ENCODE data around the gene IFT88.

The IFT88 gene

DNA sequence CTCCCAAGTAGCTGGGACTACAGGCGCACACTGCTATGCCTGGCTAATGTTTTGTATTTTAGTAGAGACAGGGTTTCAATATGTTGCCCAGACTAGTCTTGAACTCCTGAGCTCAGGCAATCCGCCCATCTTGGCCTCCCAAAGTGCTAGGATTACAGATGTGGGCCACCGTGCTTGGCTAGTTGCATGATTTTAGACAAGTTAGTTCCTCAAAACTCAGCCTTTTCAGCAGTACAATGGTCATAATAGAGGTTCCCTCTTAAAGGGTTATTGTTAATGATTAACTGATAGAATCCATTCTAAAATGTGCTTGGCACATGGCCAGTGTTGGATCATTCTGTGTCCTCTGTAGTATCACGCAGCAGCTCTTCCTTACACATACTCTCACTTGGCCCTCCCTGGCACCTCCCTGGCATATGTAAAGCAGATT lies 19.5 kb upstream of the IFT88 start:
- peaks cover 10% of the 10 kb centered on the region for H3K4me1 Mint-ChIP-seq (ENCODE audit: low read depth)
- H3K4me3 Mint-ChIP-seq: no peak overlapping the region
- no peaks in the 10 kb centered on the region for H3K27me3 Mint-ChIP-seq
- H3K36me3 Mint-ChIP-seq: no peaks in the 10 kb centered on the region
- H3K27ac Mint-ChIP-seq: no peak overlapping the region
- H3K9me3 Mint-ChIP-seq (ENCODE audit: low read depth): no peaks in the 10 kb centered on the region

GRCh38 chr13:20550799-20551198 lies 16.2 kb upstream of the IFT88 start:
- Mint-ChIP-seq H3K36me3 (no peaks in the 10 kb centered on the region), H3K27ac (no peak overlapping the region), H3K4me1 (ENCODE audit: low read depth) (peaks cover 10% of the 10 kb centered on the region)

DNA sequence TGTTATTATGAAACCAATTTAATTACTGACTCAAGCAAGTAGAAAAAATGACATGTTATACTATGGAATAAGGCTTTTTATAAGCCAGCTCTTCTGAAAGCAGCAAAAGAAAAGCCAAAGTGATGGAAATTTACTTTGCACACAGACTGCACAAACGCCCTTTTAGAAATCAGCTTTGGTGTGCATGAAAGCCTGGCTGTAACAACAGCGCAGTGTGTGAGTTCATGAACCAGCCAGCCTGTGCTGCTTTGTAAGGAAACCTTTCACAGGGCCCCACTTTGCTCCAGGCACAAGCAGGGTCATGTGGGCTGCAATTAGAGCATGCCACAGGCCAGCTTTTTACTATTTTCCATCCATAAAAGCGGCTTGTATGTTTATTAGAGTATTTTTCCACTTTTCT lies 13.6 kb upstream of the IFT88 start:
- Mint-ChIP-seq H3K27ac (no peak overlapping the region), H3K27me3 (no peaks in the 10 kb centered on the region), H3K4me3 (no peak overlapping the region), H3K9me3 (ENCODE audit: low read depth) (no peaks in the 10 kb centered on the region), H3K36me3 (no peaks in the 10 kb centered on the region), H3K4me1 (ENCODE audit: low read depth) (no peaks in the 10 kb centered on the region)

More at GRCh38 chr13:20550799-20551198, 16.2 kb upstream of the IFT88 start:
- Mint-ChIP-seq H3K27me3 (no peaks in the 10 kb centered on the region), H3K4me3 (no peak overlapping the region), H3K9me3 (ENCODE audit: low read depth) (no peaks in the 10 kb centered on the region)

DNA sequence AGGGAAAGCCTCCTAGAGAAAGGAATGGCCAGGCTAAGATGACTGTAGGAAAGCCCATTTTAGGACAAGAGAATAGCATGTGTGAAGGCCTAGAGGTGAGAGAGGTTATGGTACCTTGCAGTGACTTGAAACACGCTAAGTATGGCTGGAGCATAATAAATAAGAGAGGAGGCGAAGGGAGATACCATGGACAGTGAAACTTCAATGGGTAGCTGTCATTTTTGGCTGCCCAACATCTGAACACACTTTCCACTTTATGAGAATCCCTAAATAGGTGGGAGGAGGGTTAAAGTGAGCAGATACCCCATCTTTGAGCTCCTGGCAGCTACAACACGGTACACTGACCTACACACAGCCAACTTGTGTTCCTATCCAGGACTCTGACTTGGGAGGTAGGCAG lies 8.0 kb upstream of the IFT88 start:
- no peak overlapping the region for H3K27ac Mint-ChIP-seq
- H3K36me3 Mint-ChIP-seq: no peaks in the 10 kb centered on the region

DNA sequence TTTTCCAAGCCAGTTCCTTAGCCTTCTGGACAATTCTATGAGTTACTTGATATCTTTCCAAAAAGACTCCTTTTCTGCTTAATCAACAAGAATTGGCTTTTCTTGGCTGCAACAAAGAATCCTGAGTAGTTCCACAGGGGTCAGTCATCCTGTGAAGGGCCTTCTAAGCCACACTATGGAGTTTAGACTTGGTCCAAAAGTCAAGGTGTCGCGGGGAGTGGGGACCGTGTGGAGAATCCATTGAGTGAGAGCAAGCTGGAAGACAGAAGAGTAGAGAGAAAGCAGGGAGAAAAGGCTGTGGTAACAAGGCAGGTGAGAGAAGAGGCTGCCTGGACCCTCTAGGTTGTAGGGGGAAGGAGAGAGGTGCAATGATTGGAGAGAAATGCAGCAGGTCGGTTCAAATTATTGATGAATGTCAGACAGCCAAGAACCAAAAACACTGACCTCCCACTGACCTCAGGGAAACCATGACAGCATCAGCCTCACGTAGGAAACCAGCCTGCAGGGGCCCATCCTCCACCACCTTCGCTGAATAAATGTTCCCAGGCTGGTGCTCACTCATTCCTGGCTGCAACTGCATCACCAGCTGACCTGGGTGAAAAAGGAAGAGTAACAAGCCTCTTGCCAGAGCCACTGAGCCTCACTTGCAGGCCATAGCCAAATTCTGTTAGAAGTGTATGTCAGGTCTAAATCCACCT lies 7.1 kb upstream of the IFT88 start:
- Mint-ChIP-seq H3K27ac (no peak overlapping the region), H3K36me3 (no peaks in the 10 kb centered on the region), H3K9me3 (ENCODE audit: low read depth) (no peaks in the 10 kb centered on the region), H3K4me1 (ENCODE audit: low read depth) (no peaks in the 10 kb centered on the region), H3K4me3 (no peak overlapping the region), H3K27me3 (no peaks in the 10 kb centered on the region)

More for the DNA sequence above, 8.0 kb upstream of the IFT88 start:
- Mint-ChIP-seq H3K9me3 (ENCODE audit: low read depth) (no peaks in the 10 kb centered on the region), H3K27me3 (no peaks in the 10 kb centered on the region), H3K4me3 (no peak overlapping the region), H3K4me1 (ENCODE audit: low read depth) (no peaks in the 10 kb centered on the region)

- H3K27me3 Mint-ChIP-seq: no peaks in the 10 kb centered on the region
Measured at GRCh38 chr13:20561741-20562140, 5.2 kb upstream of the IFT88 start.

GRCh38 chr13:20565115-20565736 lies 1.7 kb upstream of the IFT88 start:
- peaks cover 15% of the 10 kb centered on the region for H3K4me1 Mint-ChIP-seq (ENCODE audit: low read depth)
- peak overlapping the region; percentile 30 for H3K27ac Mint-ChIP-seq
- no peaks in the 10 kb centered on the region for H3K27me3 Mint-ChIP-seq
- H3K4me3 Mint-ChIP-seq: peak overlapping the region; percentile 44
- peaks cover 3% of the 10 kb centered on the region for H3K36me3 Mint-ChIP-seq
- H3K9me3 Mint-ChIP-seq (ENCODE audit: low read depth): peaks cover 3% of the 10 kb centered on the region

More at GRCh38 chr13:20561741-20562140, 5.2 kb upstream of the IFT88 start:
- H3K36me3 Mint-ChIP-seq: peaks cover 3% of the 10 kb centered on the region
- H3K27ac Mint-ChIP-seq: no peak overlapping the region
- H3K9me3 Mint-ChIP-seq (ENCODE audit: low read depth): peaks cover 3% of the 10 kb centered on the region
- H3K4me1 Mint-ChIP-seq (ENCODE audit: low read depth): peaks cover 7% of the 10 kb centered on the region
- no peak overlapping the region for H3K4me3 Mint-ChIP-seq

DNA sequence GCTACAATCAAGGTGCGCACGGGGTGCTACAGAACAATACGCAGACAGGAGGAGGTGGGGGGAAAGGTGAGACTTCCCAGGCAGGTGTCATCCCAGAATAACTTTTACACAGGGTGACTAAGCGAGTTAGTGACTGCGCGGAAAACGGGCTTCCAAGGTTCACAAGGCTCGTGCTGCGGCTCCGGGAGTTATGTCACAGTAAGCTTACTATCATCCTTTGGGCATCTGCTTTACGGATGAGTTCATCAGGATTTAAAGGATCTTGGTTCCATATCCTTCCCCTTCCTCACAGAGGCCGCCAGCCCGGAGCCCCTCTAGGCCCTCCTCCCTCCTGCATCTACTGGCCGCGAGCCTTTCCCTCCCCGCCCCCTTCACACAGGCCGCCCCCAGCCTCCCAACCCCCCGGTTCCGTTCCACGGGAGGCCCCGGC lies 474 bp upstream of the IFT88 start:
- H3K4me1 Mint-ChIP-seq (ENCODE audit: low read depth): peaks cover 15% of the 10 kb centered on the region
- no peaks in the 10 kb centered on the region for H3K27me3 Mint-ChIP-seq
- peak overlapping the region; percentile 90 for H3K4me3 Mint-ChIP-seq
- peak overlapping the region; percentile 80 for H3K27ac Mint-ChIP-seq
- H3K9me3 Mint-ChIP-seq (ENCODE audit: low read depth): peaks cover 3% of the 10 kb centered on the region
- peaks cover 5% of the 10 kb centered on the region for H3K36me3 Mint-ChIP-seq

DNA sequence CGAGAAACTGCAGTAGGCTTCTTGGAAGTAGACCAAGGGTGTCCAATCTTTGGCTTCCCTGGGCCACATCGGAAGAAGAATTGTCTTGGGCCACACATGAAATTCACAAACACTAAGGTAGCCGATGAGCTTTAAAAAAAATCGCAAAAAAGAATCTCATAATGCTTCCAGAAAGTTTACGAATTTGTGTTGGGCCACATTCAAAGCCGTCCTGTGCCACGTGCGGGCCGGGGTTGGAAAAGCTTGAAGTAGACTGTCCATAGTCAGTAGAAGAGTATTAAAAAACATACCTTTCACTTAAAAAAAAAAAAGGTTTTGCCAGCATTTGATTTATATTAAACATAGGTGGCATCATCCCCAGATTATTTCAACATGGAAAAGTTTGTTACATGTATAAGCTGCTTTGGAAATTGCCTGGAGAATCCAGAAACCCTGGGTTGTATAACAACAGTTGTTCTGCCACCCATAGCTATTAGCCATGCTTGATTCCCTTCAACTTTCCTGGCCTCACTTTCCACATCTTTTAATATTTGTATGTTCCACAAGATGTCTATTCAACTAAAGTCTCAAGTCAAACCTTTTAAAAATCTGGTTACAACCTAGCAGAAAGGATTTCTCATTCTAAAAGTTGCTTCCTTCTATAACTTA lies 1.0 kb downstream of the IFT88 start:
- Mint-ChIP-seq H3K4me3 (peak overlapping the region; percentile 90), H3K4me1 (ENCODE audit: low read depth) (peaks cover 17% of the 10 kb centered on the region), H3K27me3 (no peaks in the 10 kb centered on the region), H3K36me3 (peaks cover 8% of the 10 kb centered on the region), H3K9me3 (ENCODE audit: low read depth) (peaks cover 3% of the 10 kb centered on the region), H3K27ac (peak overlapping the region; percentile 86)

DNA sequence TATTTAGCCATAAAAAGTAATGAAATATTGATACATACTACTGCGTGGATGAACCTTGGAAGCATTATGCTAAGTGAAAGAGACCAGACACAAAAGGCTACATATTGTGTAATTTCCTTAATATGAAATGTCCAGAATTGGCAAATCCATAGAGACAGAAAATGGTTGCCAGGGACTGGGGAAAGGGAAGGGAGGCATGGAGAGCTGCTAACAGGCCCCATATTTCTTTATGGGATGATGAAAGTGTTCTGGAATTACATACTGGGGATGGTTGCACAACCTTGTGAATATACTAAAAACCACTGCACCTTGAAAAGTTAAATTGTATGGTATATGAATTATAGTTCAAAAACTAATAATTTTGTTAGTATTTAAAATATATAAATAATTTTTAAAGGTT lies 3.6 kb downstream of the IFT88 start:
- Mint-ChIP-seq H3K4me1 (ENCODE audit: low read depth) (peaks cover 13% of the 10 kb centered on the region), H3K4me3 (no peak overlapping the region), H3K27me3 (no peaks in the 10 kb centered on the region), H3K27ac (no peak overlapping the region), H3K9me3 (ENCODE audit: low read depth) (no peaks in the 10 kb centered on the region), H3K36me3 (peaks cover 13% of the 10 kb centered on the region)

- Mint-ChIP-seq H3K9me3 (ENCODE audit: low read depth) (no peaks in the 10 kb centered on the region), H3K27ac (no peak overlapping the region), H3K27me3 (no peaks in the 10 kb centered on the region), H3K36me3 (peaks cover 22% of the 10 kb centered on the region), H3K4me3 (no peak overlapping the region), H3K4me1 (ENCODE audit: low read depth) (peaks cover 10% of the 10 kb centered on the region)
Measured at GRCh38 chr13:20571676-20572075, 4.7 kb downstream of the IFT88 start.

DNA sequence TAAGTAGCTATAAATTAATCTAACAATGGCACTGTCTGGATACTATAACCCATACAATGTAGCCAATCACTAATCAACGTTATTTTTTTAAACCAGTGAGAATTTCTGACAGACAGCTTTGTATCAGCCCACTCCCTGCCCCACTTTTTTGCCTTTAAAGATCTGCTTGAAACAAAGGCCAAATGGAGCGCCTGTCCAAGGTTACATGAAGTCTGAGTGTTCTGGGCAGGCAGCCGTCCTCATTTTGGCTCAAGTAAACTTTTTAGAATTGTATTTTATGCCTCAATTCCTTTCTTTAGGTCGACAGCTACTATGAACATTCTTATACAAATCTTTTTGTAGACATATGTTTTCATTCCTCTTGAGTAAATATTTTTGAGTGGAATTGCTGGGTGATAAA lies 6.2 kb downstream of the IFT88 start:
- Mint-ChIP-seq H3K4me3 (no peak overlapping the region), H3K9me3 (ENCODE audit: low read depth) (peaks cover 6% of the 10 kb centered on the region), H3K4me1 (ENCODE audit: low read depth) (peaks cover 3% of the 10 kb centered on the region), H3K27ac (no peak overlapping the region), H3K27me3 (no peaks in the 10 kb centered on the region), H3K36me3 (peaks cover 30% of the 10 kb centered on the region)

DNA sequence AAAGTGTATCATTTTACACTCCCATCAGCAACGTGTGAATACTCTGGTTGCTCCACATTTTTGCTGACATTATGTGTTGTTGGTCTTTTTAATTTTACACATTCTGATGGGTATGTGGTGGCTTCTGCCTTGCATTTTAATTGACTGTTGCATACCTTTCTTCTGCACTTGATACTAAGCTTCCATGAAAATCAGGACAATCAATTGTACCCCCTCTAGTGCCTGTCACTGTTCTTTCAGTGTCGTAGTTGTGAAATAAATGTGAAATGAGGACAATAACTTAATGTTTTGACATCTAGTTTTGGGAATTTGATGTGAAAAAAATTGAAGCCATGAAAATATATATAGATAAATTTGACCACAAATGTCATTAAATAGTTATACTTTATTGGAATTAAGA lies 6.7 kb downstream of the IFT88 start:
- Mint-ChIP-seq H3K27me3 (no peaks in the 10 kb centered on the region), H3K9me3 (ENCODE audit: low read depth) (peaks cover 6% of the 10 kb centered on the region), H3K4me1 (ENCODE audit: low read depth) (peaks cover 2% of the 10 kb centered on the region), H3K27ac (no peak overlapping the region), H3K4me3 (no peak overlapping the region), H3K36me3 (peaks cover 32% of the 10 kb centered on the region)

GRCh38 chr13:20579191-20579590 lies 12.2 kb downstream of the IFT88 start:
- H3K9me3 Mint-ChIP-seq (ENCODE audit: low read depth): peaks cover 15% of the 10 kb centered on the region
- no peak overlapping the region for H3K27ac Mint-ChIP-seq
- peaks cover 57% of the 10 kb centered on the region for H3K36me3 Mint-ChIP-seq
- H3K27me3 Mint-ChIP-seq: no peaks in the 10 kb centered on the region
- H3K4me3 Mint-ChIP-seq: no peak overlapping the region
- H3K4me1 Mint-ChIP-seq (ENCODE audit: low read depth): no peaks in the 10 kb centered on the region

GRCh38 chr13:20580257-20580656 lies 13.3 kb downstream of the IFT88 start:
- Mint-ChIP-seq H3K4me1 (ENCODE audit: low read depth) (no peaks in the 10 kb centered on the region), H3K4me3 (no peak overlapping the region), H3K27me3 (no peaks in the 10 kb centered on the region), H3K27ac (no peak overlapping the region), H3K36me3 (peaks cover 58% of the 10 kb centered on the region), H3K9me3 (ENCODE audit: low read depth) (peaks cover 18% of the 10 kb centered on the region)
